HEK293 (cell line): Measurements from ENCODE around the gene TTC23.

Experiments
- KLF10 ChIP-seq: fragments of 450-650 bp; IDR thresholded peaks from 2 replicates; pipeline ENCODE4 v1.5.1; 2018; ENCODE audit warnings: missing biosample characterization, mild to moderate bottlenecking, missing genetic modification characterization
- WT1 ChIP-seq: fragments of 450-650 bp; formaldehyde crosslinking; IDR thresholded peaks from 2 replicates; pipeline ENCODE4 v1.5.1; 2016; ENCODE audit warnings: missing biosample characterization, missing genetic modification characterization
- ZNF169 ChIP-seq: fragments of 450-650 bp; formaldehyde crosslinking; IDR thresholded peaks from 2 replicates; pipeline ENCODE4 v1.5.1; 2016; ENCODE audit warnings: missing biosample characterization, missing genetic modification characterization
- ZNF214 ChIP-seq: fragments of 450-650 bp; formaldehyde crosslinking; IDR thresholded peaks from 2 replicates; pipeline ENCODE4 v1.5.1; 2017; ENCODE audit warnings: missing biosample characterization, mild to moderate bottlenecking, missing genetic modification characterization, borderline replicate concordance
- ZNF660 ChIP-seq: fragments of 450-650 bp; IDR thresholded peaks from 2 replicates; pipeline ENCODE4 v1.5.1; 2018; ENCODE audit warnings: missing biosample characterization, mild to moderate bottlenecking, missing genetic modification characterization
- TF ChIP-seq, protein P1 (sequence below): fragments of 450-650 bp; IDR thresholded peaks from 2 replicates; pipeline ENCODE4 v1.5.1; 2018; ENCODE audit warnings: missing biosample characterization, mild to moderate bottlenecking, missing genetic modification characterization
- TF ChIP-seq, protein P2 (sequence below): fragments of 450-650 bp; formaldehyde crosslinking; IDR thresholded peaks from 2 replicates; pipeline ENCODE4 v1.5.1; 2016; ENCODE audit warnings: missing biosample characterization, missing genetic modification characterization
- TF ChIP-seq, protein P3 (sequence below): fragments of 450-650 bp; formaldehyde crosslinking; IDR thresholded peaks from 2 replicates; pipeline ENCODE4 v1.5.1; 2016; ENCODE audit warnings: missing biosample characterization, missing genetic modification characterization
- TF ChIP-seq, protein P4 (sequence below): fragments of 450-650 bp; formaldehyde crosslinking; IDR thresholded peaks from 2 replicates; pipeline ENCODE4 v1.5.1; 2016; ENCODE audit warnings: missing biosample characterization, missing genetic modification characterization

DNA sequence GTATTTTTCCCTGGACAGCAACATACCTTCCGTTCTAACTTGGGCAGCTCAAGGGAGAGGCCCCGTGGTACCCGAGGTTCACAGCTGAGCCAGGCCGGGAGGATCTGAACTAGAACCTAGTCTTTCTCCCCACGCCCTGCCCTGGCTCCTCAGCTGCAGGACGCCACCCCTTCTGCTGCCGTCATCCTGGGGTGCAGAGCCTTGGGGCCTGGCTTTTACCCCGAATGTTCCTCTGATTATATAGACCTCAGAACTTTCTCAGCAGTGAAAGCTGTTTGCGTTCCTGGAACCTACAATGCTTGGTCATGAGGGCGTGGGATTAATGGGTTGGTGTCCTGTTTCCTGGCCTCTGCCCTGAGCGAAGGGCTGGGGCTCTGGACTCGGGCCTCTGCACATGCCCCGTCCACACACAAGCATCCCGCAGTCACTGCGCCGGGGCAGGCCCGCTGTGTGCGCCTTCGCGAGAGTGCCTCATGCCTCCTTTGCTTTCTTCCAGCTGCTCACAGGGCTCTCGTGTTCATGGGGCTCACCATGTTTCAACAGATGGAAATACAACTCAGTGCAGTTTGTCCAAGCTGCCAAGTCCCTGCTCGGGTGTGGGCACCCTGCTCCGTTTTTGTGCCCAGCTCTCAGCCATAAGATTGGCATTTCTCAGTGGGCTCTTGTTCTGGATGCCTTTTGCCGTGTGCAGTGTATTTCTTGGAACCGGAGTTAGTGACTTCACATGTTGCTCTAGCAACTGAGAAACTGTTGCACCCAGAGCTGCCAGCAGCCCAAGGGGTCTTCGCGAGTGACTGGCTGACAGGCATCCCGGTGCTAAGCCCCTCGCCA is 124.1 kb downstream of the TTC23 start:
- TF ChIP-seq, protein P1, sequence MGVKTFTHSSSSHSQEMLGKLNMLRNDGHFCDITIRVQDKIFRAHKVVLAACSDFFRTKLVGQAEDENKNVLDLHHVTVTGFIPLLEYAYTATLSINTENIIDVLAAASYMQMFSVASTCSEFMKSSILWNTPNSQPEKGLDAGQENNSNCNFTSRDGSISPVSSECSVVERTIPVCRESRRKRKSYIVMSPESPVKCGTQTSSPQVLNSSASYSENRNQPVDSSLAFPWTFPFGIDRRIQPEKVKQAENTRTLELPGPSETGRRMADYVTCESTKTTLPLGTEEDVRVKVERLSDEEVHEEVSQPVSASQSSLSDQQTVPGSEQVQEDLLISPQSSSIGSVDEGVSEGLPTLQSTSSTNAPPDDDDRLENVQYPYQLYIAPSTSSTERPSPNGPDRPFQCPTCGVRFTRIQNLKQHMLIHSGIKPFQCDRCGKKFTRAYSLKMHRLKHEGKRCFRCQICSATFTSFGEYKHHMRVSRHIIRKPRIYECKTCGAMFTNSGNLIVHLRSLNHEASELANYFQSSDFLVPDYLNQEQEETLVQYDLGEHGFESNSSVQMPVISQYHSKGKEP (tag by site-specific recombination) = no peak
- TF ChIP-seq ZNF214 (tag by site-specific recombination) (no peak), ZNF169 (tag by site-specific recombination) (no peak), KLF10 (no peak), WT1 (tag by site-specific recombination) (no peak), ZNF660 (tag by site-specific recombination) (no peak)
- TF ChIP-seq, protein P2, sequence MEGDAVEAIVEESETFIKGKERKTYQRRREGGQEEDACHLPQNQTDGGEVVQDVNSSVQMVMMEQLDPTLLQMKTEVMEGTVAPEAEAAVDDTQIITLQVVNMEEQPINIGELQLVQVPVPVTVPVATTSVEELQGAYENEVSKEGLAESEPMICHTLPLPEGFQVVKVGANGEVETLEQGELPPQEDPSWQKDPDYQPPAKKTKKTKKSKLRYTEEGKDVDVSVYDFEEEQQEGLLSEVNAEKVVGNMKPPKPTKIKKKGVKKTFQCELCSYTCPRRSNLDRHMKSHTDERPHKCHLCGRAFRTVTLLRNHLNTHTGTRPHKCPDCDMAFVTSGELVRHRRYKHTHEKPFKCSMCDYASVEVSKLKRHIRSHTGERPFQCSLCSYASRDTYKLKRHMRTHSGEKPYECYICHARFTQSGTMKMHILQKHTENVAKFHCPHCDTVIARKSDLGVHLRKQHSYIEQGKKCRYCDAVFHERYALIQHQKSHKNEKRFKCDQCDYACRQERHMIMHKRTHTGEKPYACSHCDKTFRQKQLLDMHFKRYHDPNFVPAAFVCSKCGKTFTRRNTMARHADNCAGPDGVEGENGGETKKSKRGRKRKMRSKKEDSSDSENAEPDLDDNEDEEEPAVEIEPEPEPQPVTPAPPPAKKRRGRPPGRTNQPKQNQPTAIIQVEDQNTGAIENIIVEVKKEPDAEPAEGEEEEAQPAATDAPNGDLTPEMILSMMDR (tag by site-specific recombination) = no peak
- TF ChIP-seq, protein P3, sequence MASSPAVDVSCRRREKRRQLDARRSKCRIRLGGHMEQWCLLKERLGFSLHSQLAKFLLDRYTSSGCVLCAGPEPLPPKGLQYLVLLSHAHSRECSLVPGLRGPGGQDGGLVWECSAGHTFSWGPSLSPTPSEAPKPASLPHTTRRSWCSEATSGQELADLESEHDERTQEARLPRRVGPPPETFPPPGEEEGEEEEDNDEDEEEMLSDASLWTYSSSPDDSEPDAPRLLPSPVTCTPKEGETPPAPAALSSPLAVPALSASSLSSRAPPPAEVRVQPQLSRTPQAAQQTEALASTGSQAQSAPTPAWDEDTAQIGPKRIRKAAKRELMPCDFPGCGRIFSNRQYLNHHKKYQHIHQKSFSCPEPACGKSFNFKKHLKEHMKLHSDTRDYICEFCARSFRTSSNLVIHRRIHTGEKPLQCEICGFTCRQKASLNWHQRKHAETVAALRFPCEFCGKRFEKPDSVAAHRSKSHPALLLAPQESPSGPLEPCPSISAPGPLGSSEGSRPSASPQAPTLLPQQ = no peak
- TF ChIP-seq, protein P4, sequence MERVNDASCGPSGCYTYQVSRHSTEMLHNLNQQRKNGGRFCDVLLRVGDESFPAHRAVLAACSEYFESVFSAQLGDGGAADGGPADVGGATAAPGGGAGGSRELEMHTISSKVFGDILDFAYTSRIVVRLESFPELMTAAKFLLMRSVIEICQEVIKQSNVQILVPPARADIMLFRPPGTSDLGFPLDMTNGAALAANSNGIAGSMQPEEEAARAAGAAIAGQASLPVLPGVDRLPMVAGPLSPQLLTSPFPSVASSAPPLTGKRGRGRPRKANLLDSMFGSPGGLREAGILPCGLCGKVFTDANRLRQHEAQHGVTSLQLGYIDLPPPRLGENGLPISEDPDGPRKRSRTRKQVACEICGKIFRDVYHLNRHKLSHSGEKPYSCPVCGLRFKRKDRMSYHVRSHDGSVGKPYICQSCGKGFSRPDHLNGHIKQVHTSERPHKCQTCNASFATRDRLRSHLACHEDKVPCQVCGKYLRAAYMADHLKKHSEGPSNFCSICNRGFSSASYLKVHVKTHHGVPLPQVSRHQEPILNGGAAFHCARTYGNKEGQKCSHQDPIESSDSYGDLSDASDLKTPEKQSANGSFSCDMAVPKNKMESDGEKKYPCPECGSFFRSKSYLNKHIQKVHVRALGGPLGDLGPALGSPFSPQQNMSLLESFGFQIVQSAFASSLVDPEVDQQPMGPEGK (tag by site-specific recombination) = no peak
